OCI-LY7 (cell line): Measurements from ENCODE around the gene KNSTRN. TPM values are rescaled to one million over a fixed set of nuclear protein-coding genes. Genes with fewer than 3 reads are reported as not detected.

Experiments
- BruUV-seq: library from RNA; stranded (reverse); fragments of 400-500 nt; replicated peaks from 2 replicates; lab custom pipeline; 2021; lab: Mats Ljungman, UMichigan
- CTCF ChIA-PET: fragments of 300-600 bp; sonication (Branson Sonifier 250); formaldehyde crosslinking; loops from one replicate; lab custom pipeline; 2022; ENCODE audit warnings: antibody characterized with exemption; ENCODE audit not compliant: unreplicated experiment; lab: Charles Lee
- POLR2A ChIA-PET: fragments of 300-600 bp; sonication (Branson Sonifier 250); formaldehyde crosslinking; loops from one replicate; lab custom pipeline; 2022; ENCODE audit warnings: antibody characterized with exemption; lab: Charles Lee
- DNase-seq: peaks from one replicate; pipeline ENCODE4 v3.0.0-alpha.2; 2015; ENCODE audit warnings: low spot score
- H2AFZ ChIP-seq: fragments of 200-600 bp; sonication (generic), shearing (Covaris generic); 2 replicates; pipeline ENCODE4 v1.6.1; 2014; ENCODE audit warnings: mild to moderate bottlenecking, antibody characterized with exemption, low read length, moderate library complexity
- H3K27ac ChIP-seq: fragments of 200-600 bp; sonication (generic); 2 replicates; pipeline ENCODE4 v1.5.1; 2014; ENCODE audit warnings: mixed run types, low read depth, mild to moderate bottlenecking, moderate library complexity, low read length, inconsistent platforms; ENCODE audit not compliant: poor library complexity, severe bottlenecking
- H3K36me3 ChIP-seq: fragments of 200-600 bp; sonication (generic); 2 replicates; pipeline ENCODE4 v1.6.1; 2014; ENCODE audit warnings: mild to moderate bottlenecking, antibody characterized with exemption, low read length, moderate library complexity, mixed read lengths; ENCODE audit not compliant: insufficient read depth
- H3K4me1 ChIP-seq: fragments of 200-600 bp; sonication (generic); 2 replicates; pipeline ENCODE4 v1.5.1; 2014; ENCODE audit warnings: mild to moderate bottlenecking, low read length; ENCODE audit not compliant: insufficient read depth, poor library complexity, severe bottlenecking
- H3K4me2 ChIP-seq: fragments of 200-600 bp; sonication (generic); 2 replicates; pipeline ENCODE4 v1.6.1; 2014; ENCODE audit warnings: mild to moderate bottlenecking, low read length
- H3K4me3 ChIP-seq: fragments of 200-600 bp; sonication (generic); 2 replicates; pipeline ENCODE4 v1.5.1; 2014; ENCODE audit warnings: mild to moderate bottlenecking, low read depth, low read length; ENCODE audit not compliant: poor library complexity, severe bottlenecking
- H3K79me2 ChIP-seq: fragments of 200-600 bp; sonication (generic); 2 replicates; pipeline ENCODE4 v1.6.1; 2016; ENCODE audit warnings: low read depth, mild to moderate bottlenecking, low read length, moderate library complexity, mixed read lengths; ENCODE audit not compliant: insufficient read depth
- H3K9me2 ChIP-seq: fragments of 200-600 bp; sonication (generic); 2 replicates; pipeline ENCODE4 v1.6.1; 2016; ENCODE audit warnings: mild to moderate bottlenecking, low read length, mixed read lengths; ENCODE audit not compliant: insufficient read depth
- H3K9me3 ChIP-seq: fragments of 200-600 bp; sonication (generic); 2 replicates; pipeline ENCODE4 v1.6.1; 2014; ENCODE audit warnings: mild to moderate bottlenecking, mixed run types, low read length, mixed read lengths
- H4K20me1 ChIP-seq: fragments of 200-600 bp; sonication (generic); 2 replicates; pipeline ENCODE4 v1.6.1; 2014; ENCODE audit warnings: mild to moderate bottlenecking, antibody characterized with exemption, low read length, moderate library complexity, mixed read lengths; ENCODE audit not compliant: insufficient read depth
- EZH2phosphoT487 ChIP-seq: fragments of 200-600 bp; sonication (generic); IDR thresholded peaks from 2 replicates; pipeline ENCODE4 v1.6.1; 2018; ENCODE audit warnings: low read depth, borderline replicate concordance, mild to moderate bottlenecking, mixed run types, antibody characterized with exemption, low read length, moderate library complexity, mixed read lengths
- intact Hi-C: fragments of 100-400 bp; cut with micrococcal nuclease; formaldehyde crosslinking; loops from one replicate; pipeline ENCODE4 v1.10.0; 2022; ENCODE audit not compliant: unreplicated experiment
- total RNA-seq, 2 experiments: library from RNA; depleted of rRNA in 1 of 2; stranded (reverse); fragments of >200 nt in 1 of 2; shearing (Covaris generic) in 1 of 2; gene quantifications; 2 replicates each; pipeline ENCODE4 v1.2.3, GENCODE V29; 2014 to 2022
- TF ChIP-seq, protein P1 (sequence below): fragments of 200-600 bp; sonication (generic); conservative IDR thresholded peaks from 2 replicates; pipeline ENCODE4 v1.5.1; 2014; ENCODE audit warnings: mild to moderate bottlenecking, antibody characterized with exemption, low read length, moderate library complexity, mixed read lengths

The KNSTRN gene
- total RNA-seq, 2 experiments from 2014 or later = 89.6 to 106 TPM

DNA sequence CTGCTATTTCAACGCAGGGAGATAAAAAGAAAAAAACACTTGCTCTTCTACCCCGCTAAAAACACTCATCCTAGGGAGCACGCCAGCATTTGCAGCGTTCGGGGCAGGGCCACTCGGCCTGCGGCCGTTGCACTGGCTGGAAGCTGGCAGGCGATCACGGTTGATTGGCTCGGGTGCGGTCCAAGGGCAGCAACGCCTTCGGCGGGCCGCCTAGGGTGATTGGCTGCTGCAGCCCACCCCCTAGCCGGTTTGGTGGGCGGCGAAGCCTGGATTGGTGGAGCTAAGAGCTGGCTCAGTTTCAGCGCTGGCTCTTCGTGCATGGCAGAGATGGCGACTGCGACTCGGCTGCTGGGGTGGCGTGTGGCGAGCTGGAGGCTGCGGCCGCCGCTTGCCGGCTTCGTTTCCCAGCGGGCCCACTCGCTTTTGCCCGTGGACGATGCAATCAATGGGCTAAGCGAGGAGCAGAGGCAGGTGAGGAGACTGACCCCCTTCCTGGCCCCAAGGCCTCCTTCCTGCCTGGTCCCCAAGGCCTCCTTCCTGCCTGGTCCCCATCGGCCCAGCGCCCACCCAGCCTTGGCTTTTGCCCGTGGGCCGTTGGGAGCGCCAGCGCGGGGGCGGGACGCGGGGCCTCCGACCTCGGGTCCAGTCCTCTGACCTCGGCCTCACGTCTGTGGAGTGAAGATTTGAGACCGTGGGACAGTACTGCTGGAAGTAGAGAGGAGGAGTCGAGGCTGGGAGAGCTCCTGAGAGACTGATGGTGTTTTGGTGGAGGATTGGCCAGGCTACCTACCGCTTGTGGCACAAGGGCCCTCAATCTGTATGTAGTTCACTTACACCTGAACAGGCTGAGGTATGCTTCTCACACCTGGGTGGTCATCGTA is 23.2 kb downstream of the KNSTRN start, which contains the start of gene IVD:
IVD (plus strand) TSS at position 295 of the 881 bp plus-strand sequence; CDS start at position 328, 33 bp downstream.
- Histone ChIP-seq H3K36me3 (peaks cover 6% of the 10 kb centered on the region; the same call in 1 of the 2 replicates), H3K4me3 (peak within 1 kb of the TSS; percentile 71), H3K4me1 (peaks cover 27% of the 10 kb centered on the region), H3K9me2 (no peaks in the 10 kb centered on the region), H3K4me2 (peak within 1 kb of the TSS; percentile 71), H3K9me3 (no peaks in the 10 kb centered on the region), H3K27ac (no peak within 1 kb of the TSS), H3K79me2 (no peaks in the 10 kb centered on the region), H4K20me1 (no peaks in the 10 kb centered on the region), H2AFZ (peak within 1 kb of the TSS; percentile 93)
- CTCF ChIA-PET = interaction anchor here (0.6 kb wide), 1 partner anchor 12 kb away, joined by 3 read pairs; no protein-coding TSS in a partner anchor
- POLR2A ChIA-PET = interaction anchor here (0.8 to 1.2 kb wide), 8 partner anchors 8 to 64 kb away, joined by 3 read pairs; no protein-coding TSS in a partner anchor
- BruUV-seq = no TSS peak
- DNase-seq = peak; percentile 84
- TF ChIP-seq, protein P1, sequence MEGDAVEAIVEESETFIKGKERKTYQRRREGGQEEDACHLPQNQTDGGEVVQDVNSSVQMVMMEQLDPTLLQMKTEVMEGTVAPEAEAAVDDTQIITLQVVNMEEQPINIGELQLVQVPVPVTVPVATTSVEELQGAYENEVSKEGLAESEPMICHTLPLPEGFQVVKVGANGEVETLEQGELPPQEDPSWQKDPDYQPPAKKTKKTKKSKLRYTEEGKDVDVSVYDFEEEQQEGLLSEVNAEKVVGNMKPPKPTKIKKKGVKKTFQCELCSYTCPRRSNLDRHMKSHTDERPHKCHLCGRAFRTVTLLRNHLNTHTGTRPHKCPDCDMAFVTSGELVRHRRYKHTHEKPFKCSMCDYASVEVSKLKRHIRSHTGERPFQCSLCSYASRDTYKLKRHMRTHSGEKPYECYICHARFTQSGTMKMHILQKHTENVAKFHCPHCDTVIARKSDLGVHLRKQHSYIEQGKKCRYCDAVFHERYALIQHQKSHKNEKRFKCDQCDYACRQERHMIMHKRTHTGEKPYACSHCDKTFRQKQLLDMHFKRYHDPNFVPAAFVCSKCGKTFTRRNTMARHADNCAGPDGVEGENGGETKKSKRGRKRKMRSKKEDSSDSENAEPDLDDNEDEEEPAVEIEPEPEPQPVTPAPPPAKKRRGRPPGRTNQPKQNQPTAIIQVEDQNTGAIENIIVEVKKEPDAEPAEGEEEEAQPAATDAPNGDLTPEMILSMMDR = no peak
- TF ChIP-seq EZH2phosphoT487 = no peak
- intact Hi-C loops = no loop called here

DNA sequence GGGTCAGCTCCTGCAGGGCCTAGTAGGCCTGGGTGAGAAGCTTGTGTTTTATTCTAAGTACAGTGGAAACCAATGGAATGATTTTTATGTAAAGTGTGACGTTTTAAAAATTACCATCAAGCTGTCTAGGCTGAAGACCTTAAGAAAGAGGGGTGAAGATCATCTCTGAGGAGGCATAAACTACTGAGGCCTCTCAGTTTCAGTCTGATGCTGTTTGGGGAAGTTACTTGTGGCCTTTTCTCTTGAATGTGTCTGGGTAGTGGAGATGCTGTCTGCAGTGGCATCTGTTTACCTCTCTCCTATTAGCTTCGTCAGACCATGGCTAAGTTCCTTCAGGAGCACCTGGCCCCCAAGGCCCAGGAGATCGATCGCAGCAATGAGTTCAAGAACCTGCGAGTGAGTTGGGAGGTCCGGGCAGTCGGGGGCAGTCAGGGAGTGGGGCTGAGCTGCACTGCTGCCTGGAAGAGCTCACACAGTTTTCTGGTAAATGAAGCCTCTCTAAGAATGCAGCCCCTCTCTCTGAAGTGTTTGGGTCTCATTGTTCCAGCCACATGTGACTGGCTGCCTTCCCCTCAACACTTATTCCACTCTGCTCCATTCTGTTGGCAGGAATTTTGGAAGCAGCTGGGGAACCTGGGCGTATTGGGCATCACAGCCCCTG is 24.9 kb downstream of the KNSTRN start:
- Histone ChIP-seq H3K4me1 (peaks cover 27% of the 10 kb centered on the region), H2AFZ (no peak overlapping the region), H3K9me3 (no peaks in the 10 kb centered on the region), H3K27ac (no peak overlapping the region), H4K20me1 (no peaks in the 10 kb centered on the region), H3K9me2 (no peaks in the 10 kb centered on the region), H3K4me2 (peak overlapping the region; percentile 39; the same call in 1 of the 2 replicates), H3K36me3 (peaks cover 13% of the 10 kb centered on the region; the same call in 1 of the 2 replicates), H3K4me3 (no peak overlapping the region), H3K79me2 (no peaks in the 10 kb centered on the region)
- ChIA-PET CTCF (interaction anchor here (0.6 kb wide), 1 partner anchor 49 kb away, joined by 3 read pairs; the partner anchor contains the start of gene DISP2), POLR2A (interaction anchor here (0.7 to 1.3 kb wide), 3 partner anchors 8 to 25 kb away, joined by 3 to 5 read pairs (median 4); partner anchors contain the start of gene KNSTRN)
- BruUV-seq = no TSS peak
- no peak for TF ChIP-seq EZH2phosphoT487
- TF ChIP-seq, protein P1 = no peak
- intact Hi-C loops = no loop called here
- DNase-seq = peak; percentile 44
